ENCODE measurements around the gene RC3H1. TPM values are rescaled to one million over a fixed set of nuclear protein-coding genes. Genes with fewer than 3 reads are reported as not detected.

The RC3H1 gene
- total and polyA plus RNA-seq, 3 donors from 2014 or later: 14.3 to 40.9 (median 39.8) TPM

DNA sequence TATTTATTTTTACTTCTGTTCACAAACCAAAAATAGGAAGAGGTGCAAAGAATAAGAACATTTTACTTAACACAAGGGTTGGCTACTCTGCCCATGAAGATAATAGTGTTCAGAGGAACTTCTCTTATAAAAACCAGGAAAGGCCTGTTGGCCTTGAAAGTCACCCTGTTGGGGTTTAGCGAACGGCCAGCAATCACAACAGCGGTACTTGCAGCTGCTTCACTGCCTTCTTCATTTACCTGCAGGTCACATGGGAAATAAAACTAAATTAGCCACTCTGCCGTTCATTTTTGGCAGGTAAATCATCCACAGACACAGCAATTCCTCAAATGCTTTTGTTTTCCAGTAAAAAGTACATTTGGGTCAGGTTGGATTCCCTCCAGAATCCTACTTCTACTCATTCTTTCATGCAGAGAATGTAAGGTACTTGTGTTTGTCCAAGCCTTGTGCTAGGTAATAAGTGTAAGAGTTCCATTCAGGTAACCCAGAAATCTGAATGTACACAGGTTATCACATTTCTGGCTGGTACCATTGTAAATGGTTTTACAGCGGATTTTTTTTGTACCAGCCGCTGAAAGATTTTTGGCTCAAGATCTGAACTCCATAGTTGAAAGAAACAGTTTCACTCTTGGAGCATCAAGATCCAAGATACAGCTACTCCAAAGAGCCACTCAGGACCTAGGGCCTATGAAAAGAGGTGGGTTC lies 118.2 kb downstream of the RC3H1 start:
- TF ChIP-seq, protein P1, sequence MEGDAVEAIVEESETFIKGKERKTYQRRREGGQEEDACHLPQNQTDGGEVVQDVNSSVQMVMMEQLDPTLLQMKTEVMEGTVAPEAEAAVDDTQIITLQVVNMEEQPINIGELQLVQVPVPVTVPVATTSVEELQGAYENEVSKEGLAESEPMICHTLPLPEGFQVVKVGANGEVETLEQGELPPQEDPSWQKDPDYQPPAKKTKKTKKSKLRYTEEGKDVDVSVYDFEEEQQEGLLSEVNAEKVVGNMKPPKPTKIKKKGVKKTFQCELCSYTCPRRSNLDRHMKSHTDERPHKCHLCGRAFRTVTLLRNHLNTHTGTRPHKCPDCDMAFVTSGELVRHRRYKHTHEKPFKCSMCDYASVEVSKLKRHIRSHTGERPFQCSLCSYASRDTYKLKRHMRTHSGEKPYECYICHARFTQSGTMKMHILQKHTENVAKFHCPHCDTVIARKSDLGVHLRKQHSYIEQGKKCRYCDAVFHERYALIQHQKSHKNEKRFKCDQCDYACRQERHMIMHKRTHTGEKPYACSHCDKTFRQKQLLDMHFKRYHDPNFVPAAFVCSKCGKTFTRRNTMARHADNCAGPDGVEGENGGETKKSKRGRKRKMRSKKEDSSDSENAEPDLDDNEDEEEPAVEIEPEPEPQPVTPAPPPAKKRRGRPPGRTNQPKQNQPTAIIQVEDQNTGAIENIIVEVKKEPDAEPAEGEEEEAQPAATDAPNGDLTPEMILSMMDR (IDR thresholded peaks at IDR 0.05): no peak
- TF ChIP-seq POLR2A (IDR thresholded peaks at IDR 0.05): no peak
- intact Hi-C loops (cut with DNase I; ENCODE audit: low total_unique reads): no loop called here
- no peaks in the 10 kb centered on the region for H3K4me1 ChIP-seq
- H3K9me3 ChIP-seq: no peaks in the 10 kb centered on the region
- 57 to 70% methylated on average over 6 of the region's 6 CpGs for WGBS, 2 donors
- DNase-seq: no peak
- no peak overlapping the region for H3K4me3 ChIP-seq
- no peaks in the 10 kb centered on the region for H3K36me3 ChIP-seq (ENCODE audit: low read depth, missing control alignments)
- H3K27ac ChIP-seq: no peak overlapping the region
- H3K27me3 ChIP-seq: no peaks in the 10 kb centered on the region

DNA sequence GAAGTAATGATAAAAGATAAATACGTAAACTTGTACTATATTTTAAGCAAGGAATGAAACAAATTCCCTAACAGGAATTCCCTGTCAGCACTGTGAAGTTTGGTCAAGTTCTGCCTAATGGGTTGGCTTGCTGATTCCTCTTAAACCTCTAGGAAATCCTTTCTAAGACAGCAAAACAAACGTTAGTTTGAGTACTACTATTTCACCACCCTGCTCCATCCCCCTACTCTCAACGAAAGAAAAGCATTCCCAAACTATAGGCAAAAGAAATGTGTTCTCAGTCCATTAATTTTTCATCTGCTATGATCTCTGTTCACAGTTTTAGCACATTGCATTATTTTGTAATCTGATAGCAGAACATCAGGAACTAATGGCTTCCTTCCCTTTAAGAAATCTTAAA lies 121.2 kb downstream of the RC3H1 start:
- TF ChIP-seq POLR2A (IDR thresholded peaks at IDR 0.05): no peak
- TF ChIP-seq, protein P1 (IDR thresholded peaks at IDR 0.05): no peak
- Histone ChIP-seq H3K9me3 (no peaks in the 10 kb centered on the region), H3K36me3 (ENCODE audit: low read depth, missing control alignments) (no peaks in the 10 kb centered on the region), H3K27me3 (no peaks in the 10 kb centered on the region), H3K4me1 (no peaks in the 10 kb centered on the region), H3K4me3 (no peak overlapping the region), H3K27ac (no peak overlapping the region)
- 54 to 62% methylated on average over 3 of the region's 3 CpGs for WGBS, 2 donors
- intact Hi-C loops (cut with DNase I; ENCODE audit: low total_unique reads): no loop called here
- no peak for DNase-seq

DNA sequence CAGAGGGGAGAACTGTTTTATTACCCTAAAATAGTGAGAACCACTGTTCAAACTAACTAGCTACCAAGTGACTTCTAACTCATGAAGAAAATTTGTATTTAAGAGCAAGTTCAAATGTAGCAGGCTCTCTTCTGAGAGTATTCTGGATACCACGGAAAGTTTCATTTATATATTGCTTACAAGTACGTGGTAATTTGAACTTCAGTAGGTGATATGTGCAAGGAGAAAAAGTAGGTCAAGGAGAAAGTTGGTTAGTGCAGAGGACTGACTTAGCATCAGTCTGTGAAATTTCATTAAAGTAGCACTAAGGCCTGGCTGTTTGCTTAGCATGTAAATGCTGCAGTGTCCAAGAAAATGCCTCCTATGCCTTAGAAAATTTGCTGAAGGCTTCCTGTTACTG lies 121.7 kb downstream of the RC3H1 start:
- 20 to 43% methylated on average over 2 of the region's 2 CpGs for WGBS, 2 donors
- intact Hi-C loops (cut with DNase I; ENCODE audit: low total_unique reads): no loop called here
- no peaks in the 10 kb centered on the region for H3K27me3 ChIP-seq
- H3K27ac ChIP-seq: no peak overlapping the region
- H3K4me3 ChIP-seq: no peak overlapping the region
- DNase-seq: no peak
- H3K9me3 ChIP-seq: no peaks in the 10 kb centered on the region
- no peaks in the 10 kb centered on the region for H3K36me3 ChIP-seq (ENCODE audit: low read depth, missing control alignments)
- H3K4me1 ChIP-seq: no peaks in the 10 kb centered on the region
- TF ChIP-seq POLR2A (IDR thresholded peaks at IDR 0.05): no peak
- TF ChIP-seq, protein P1 (IDR thresholded peaks at IDR 0.05): no peak

DNA sequence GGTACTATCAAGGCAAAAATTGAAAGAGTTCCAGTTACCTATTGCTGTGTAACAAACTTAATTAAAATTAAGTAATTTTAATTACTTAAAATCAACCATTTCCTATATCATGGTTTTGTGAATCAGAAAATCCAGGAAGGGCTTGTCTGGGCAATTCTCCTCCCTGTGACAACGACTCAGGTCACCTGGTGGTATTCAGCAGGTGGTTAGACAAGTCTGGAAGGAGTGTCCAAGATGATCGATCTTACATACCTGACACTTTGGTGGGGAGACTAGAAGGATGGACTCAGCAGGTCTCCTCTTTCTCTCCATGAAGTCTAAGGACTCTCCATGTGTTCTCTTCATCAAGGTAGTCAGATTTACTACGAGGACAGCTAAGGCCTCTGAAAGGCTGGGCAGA lies 128.0 kb downstream of the RC3H1 start:
- WGBS, 2 donors: 88 to 98% methylated on average over 3 of the region's 3 CpGs
- Histone ChIP-seq H3K27me3 (no peaks in the 10 kb centered on the region), H3K4me3 (no peak overlapping the region), H3K27ac (no peak overlapping the region), H3K9me3 (no peaks in the 10 kb centered on the region), H3K4me1 (no peaks in the 10 kb centered on the region), H3K36me3 (ENCODE audit: low read depth, missing control alignments) (no peaks in the 10 kb centered on the region)
- TF ChIP-seq, protein P1 (IDR thresholded peaks at IDR 0.05): no peak
- no peak for TF ChIP-seq POLR2A (IDR thresholded peaks at IDR 0.05)
- no peak for DNase-seq
- intact Hi-C loops (cut with DNase I; ENCODE audit: low total_unique reads): no loop called here

DNA sequence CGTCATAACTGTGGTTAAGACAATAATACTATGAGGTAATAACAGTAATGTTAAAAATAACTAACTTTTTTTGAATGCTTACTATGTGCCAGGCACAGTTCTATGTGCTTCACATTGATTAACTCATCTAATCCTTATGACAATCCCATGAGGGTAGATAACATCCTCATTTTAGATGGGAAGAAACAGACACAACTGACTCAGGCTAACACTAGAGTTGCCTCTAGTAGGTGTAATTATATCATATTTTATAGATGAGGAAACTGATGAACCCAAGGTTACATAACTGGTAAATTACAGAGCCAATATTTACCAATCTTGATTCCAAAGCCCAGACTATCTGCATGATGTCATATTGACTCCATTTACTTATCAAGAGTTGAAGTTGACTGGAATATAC lies 128.5 kb downstream of the RC3H1 start:
- no peak for DNase-seq
- Histone ChIP-seq H3K36me3 (ENCODE audit: low read depth, missing control alignments) (no peaks in the 10 kb centered on the region), H3K27ac (no peak overlapping the region), H3K27me3 (no peaks in the 10 kb centered on the region), H3K9me3 (no peaks in the 10 kb centered on the region), H3K4me3 (no peak overlapping the region), H3K4me1 (no peaks in the 10 kb centered on the region)
- TF ChIP-seq, protein P1 (IDR thresholded peaks at IDR 0.05): no peak
- no peak for TF ChIP-seq POLR2A (IDR thresholded peaks at IDR 0.05)
- intact Hi-C loops (cut with DNase I; ENCODE audit: low total_unique reads): no loop called here
- 92 to 96% methylated on average over 1 of the region's 1 CpG for WGBS, 2 donors

All from testis (tissue), 3 donors.